PC-9 (cell line): ENCODE data around the gene SSBP2. TPM values are rescaled to one million over a fixed set of nuclear protein-coding genes. Genes with fewer than 3 reads are reported as not detected.

ENCODE experiments used
- BruUV-seq: library from RNA; stranded (reverse); fragments of 400-500 nt; replicated peaks from 2 replicates; lab custom pipeline; 2021; lab: Mats Ljungman, UMichigan
- CTCF ChIA-PET: fragments of 300-600 bp; sonication (Branson Sonifier 250); formaldehyde crosslinking; loops from one replicate; lab custom pipeline; 2022; ENCODE audit warnings: antibody characterized with exemption; lab: Charles Lee
- POLR2A ChIA-PET: fragments of 300-600 bp; sonication (Branson Sonifier 250); formaldehyde crosslinking; loops from one replicate; lab custom pipeline; 2022; ENCODE audit warnings: antibody characterized with exemption; ENCODE audit not compliant: unreplicated experiment; lab: Charles Lee
- DNase-seq, 2 experiments: peaks; one replicate each; pipeline versions ENCODE4 v3.0.0 to v3.0.0-alpha.2; 2015 to 2022; ENCODE audit warnings: mixed read lengths in 1 of 2
- H2AFZ ChIP-seq: fragments of 200-600 bp; sonication (generic); 2 replicates; pipeline ENCODE4 v1.8.1; 2017; ENCODE audit warnings: antibody characterized with exemption
- H3F3A ChIP-seq: fragments of 200-600 bp; sonication (generic); 2 replicates; pipeline ENCODE4 v1.8.1; 2017; ENCODE audit warnings: antibody characterized with exemption, mild to moderate bottlenecking, low read depth; ENCODE audit not compliant: insufficient read depth
- H3K27ac ChIP-seq: fragments of 200-600 bp; sonication (generic); 2 replicates; pipeline ENCODE4 v1.6.1; 2016; ENCODE audit warnings: mixed run types
- H3K27me3 ChIP-seq: fragments of 200-600 bp; sonication (generic); 2 replicates; pipeline ENCODE4 v1.6.1; 2016; ENCODE audit warnings: low read depth, mixed run types; ENCODE audit not compliant: insufficient read depth
- H3K36me3 ChIP-seq: fragments of 200-600 bp; sonication (generic); 2 replicates; pipeline ENCODE4 v1.6.1; 2016; ENCODE audit warnings: low read depth, mixed run types
- H3K4me1 ChIP-seq: fragments of 200-600 bp; sonication (generic); replicated peaks from 2 replicates; pipeline ENCODE4 v1.6.1; 2016; ENCODE audit warnings: mixed run types; ENCODE audit not compliant: insufficient read depth
- H3K4me2 ChIP-seq: fragments of 200-600 bp; sonication (generic); 2 replicates; pipeline ENCODE4 v1.6.1; 2017; ENCODE audit warnings: mixed run types
- H3K4me3 ChIP-seq: fragments of 200-600 bp; sonication (generic); 2 replicates; pipeline ENCODE4 v1.6.1; 2016; ENCODE audit warnings: mixed run types
- H3K79me2 ChIP-seq: fragments of 200-600 bp; sonication (generic); 2 replicates; pipeline ENCODE4 v1.6.1; 2017; ENCODE audit warnings: low read depth, mixed run types
- H3K9me2 ChIP-seq: fragments of 200-600 bp; sonication (generic); 2 replicates; pipeline ENCODE4 v1.8.1; 2017; ENCODE audit warnings: mild to moderate bottlenecking; ENCODE audit not compliant: insufficient read depth
- H3K9me3 ChIP-seq: fragments of 200-600 bp; sonication (generic); 2 replicates; pipeline ENCODE4 v1.8.1; 2016; ENCODE audit warnings: low read depth; ENCODE audit not compliant: insufficient read depth
- H4K20me1 ChIP-seq: fragments of 200-600 bp; sonication (generic); 2 replicates; pipeline ENCODE4 v1.8.1; 2017; ENCODE audit not compliant: insufficient read depth
- CTCF ChIP-seq: fragments of 200-600 bp; sonication (generic); conservative IDR thresholded peaks from 2 replicates; pipeline ENCODE4 v1.6.1; 2017; ENCODE audit warnings: mixed run types, antibody characterized with exemption, mild to moderate bottlenecking, moderate library complexity
- EZH2 ChIP-seq: fragments of 200-600 bp; sonication (generic); IDR thresholded peaks from 2 replicates; pipeline ENCODE4 v1.8.0; 2017; ENCODE audit warnings: antibody characterized with exemption, low read depth
- intact Hi-C: fragments of 100-400 bp; cut with micrococcal nuclease; formaldehyde crosslinking; loops from one replicate; pipeline ENCODE4 v1.10.0; 2022; ENCODE audit not compliant: unreplicated experiment
- total RNA-seq: library from RNA; stranded (reverse); gene quantifications from 2 replicates; pipeline ENCODE4 v1.2.3, GENCODE V29; 2021

The SSBP2 gene
- total RNA-seq, 1 experiment from 2014 or later, result 6.4 TPM

- no peaks in the 10 kb centered on the region for H4K20me1 ChIP-seq
- ChIA-PET POLR2A (no interaction called here), CTCF (no interaction called here)
- H3K9me2 ChIP-seq, result no peaks in the 10 kb centered on the region
- H3K4me3 ChIP-seq, result no peak overlapping the region
- no peak overlapping the region for H3K27ac ChIP-seq
- no peak for DNase-seq
- no peak overlapping the region for H2AFZ ChIP-seq
- no peaks in the 10 kb centered on the region for H3K4me1 ChIP-seq
- H3K79me2 ChIP-seq, result no peaks in the 10 kb centered on the region
- H3F3A ChIP-seq, result no peaks in the 10 kb centered on the region
- H3K27me3 ChIP-seq, result no peaks in the 10 kb centered on the region
- intact Hi-C loops, result no loop called here
- H3K36me3 ChIP-seq, result no peaks in the 10 kb centered on the region
- no peak overlapping the region for H3K4me2 ChIP-seq
- TF ChIP-seq CTCF (no peak), EZH2 (no peak)
- no peaks in the 10 kb centered on the region for H3K9me3 ChIP-seq
- no TSS peak for BruUV-seq
Measured at GRCh38 chr5:81552852-81553566, 197.9 kb downstream of the SSBP2 start.

- CTCF ChIA-PET, result no interaction called here
- BruUV-seq, result no TSS peak
- H3K4me1 ChIP-seq, result no peaks in the 10 kb centered on the region
- H3K4me2 ChIP-seq, result no peak overlapping the region
- H3K27ac ChIP-seq, result no peak overlapping the region
- TF ChIP-seq CTCF, result no peak
- TF ChIP-seq EZH2, result no peak
- DNase-seq, result no peak
- H4K20me1 ChIP-seq, result 0 out of 2 replicates have a peak, but pooled peaks cover 3% of the 10 kb centered on the region
- no peaks in the 10 kb centered on the region for H3K9me3 ChIP-seq
- 0 out of 2 replicates have a peak, but pooled peaks cover 7% of the 10 kb centered on the region for H3K9me2 ChIP-seq
- intact Hi-C loops, result no loop called here
- no peak overlapping the region for H3K4me3 ChIP-seq
- no peaks in the 10 kb centered on the region for H3K36me3 ChIP-seq
- no peaks in the 10 kb centered on the region for H3F3A ChIP-seq
- H2AFZ ChIP-seq, result no peak overlapping the region
- POLR2A ChIA-PET, result no interaction called here
- no peaks in the 10 kb centered on the region for H3K79me2 ChIP-seq
- H3K27me3 ChIP-seq, result no peaks in the 10 kb centered on the region
Measured at GRCh38 chr5:81549123-81549522, 201.8 kb downstream of the SSBP2 start.

- Histone ChIP-seq H3K4me1 (no peaks in the 10 kb centered on the region), H3K36me3 (no peaks in the 10 kb centered on the region), H2AFZ (no peak overlapping the region), H3K9me3 (no peaks in the 10 kb centered on the region), H3K79me2 (no peaks in the 10 kb centered on the region), H3K4me2 (no peak overlapping the region), H3K4me3 (no peak overlapping the region), H3K9me2 (0 out of 2 replicates have a peak, but pooled peaks cover 7% of the 10 kb centered on the region), H3F3A (no peaks in the 10 kb centered on the region), H3K27me3 (no peaks in the 10 kb centered on the region), H3K27ac (no peak overlapping the region), H4K20me1 (0 out of 2 replicates have a peak, but pooled peaks cover 3% of the 10 kb centered on the region)
- no peak for TF ChIP-seq EZH2
- TF ChIP-seq CTCF, result no peak
- no peak for DNase-seq
- intact Hi-C loops, result no loop called here
- CTCF ChIA-PET, result interaction anchor here (0.6 kb wide), 1 partner anchor 69 kb away, joined by 4 read pairs; no protein-coding TSS in a partner anchor
- POLR2A ChIA-PET, result no interaction called here
- BruUV-seq, result no TSS peak
Measured at GRCh38 chr5:81547001-81547400, 203.9 kb downstream of the SSBP2 start.
